ENCODE data around the gene PDGFRB. TPM values are rescaled to one million over a fixed set of nuclear protein-coding genes. Genes with fewer than 3 reads are reported as not detected.

The PDGFRB gene
- polyA plus RNA-seq, 3 donors = 0.04 to 0.99 (median 0.20) TPM

DNA sequence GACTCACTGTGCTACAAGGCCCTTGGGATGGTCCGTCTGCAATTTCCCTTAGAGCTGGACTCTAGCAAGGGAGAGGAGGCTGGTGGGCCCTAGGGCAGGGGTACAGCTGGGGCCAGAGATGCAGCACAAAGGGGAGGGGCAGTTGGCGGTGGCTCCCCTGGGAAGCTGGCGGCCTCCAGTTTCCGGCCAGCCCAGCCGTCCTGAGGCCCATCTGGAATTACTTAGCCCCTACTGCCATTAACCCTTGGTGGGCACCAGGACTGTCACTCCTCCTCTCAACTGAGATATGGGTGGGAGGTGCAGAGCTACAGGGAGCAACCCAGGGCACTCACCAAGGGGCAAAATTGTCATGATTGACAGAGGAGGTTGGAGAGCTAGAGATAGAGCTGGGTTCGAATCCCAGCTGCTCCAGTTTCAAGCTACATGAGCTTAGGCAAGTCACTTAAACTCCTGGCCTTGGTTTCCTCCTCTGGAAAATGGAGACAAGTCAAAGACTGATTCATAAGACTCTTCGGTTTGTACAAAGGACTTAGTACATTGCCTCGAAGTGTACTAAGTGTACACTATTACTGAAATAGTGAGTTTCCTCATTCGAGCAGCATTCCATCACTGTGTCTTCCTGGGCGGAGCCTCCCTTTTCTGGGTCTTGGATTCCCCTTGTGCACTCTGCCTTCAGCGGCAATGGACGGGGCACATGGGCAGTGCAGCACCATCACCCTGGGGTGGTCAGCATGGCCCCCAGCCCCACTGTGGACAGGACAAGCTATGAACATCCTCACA lies 2.7 kb upstream of the PDGFRB start:
- Histone ChIP-seq H3K9ac (ENCODE audit: insufficient read depth, low read length, poor library complexity, severe bottlenecking) (no peak overlapping the region), H3K4me3 (replicated peaks in 1 of 3; ENCODE audit: low read depth in 2 of 3, low read length in 3 of 3) (no peak overlapping the region), H2AFZ (ENCODE audit: insufficient read depth, low read depth, low read length, poor library complexity, severe bottlenecking) (no peak overlapping the region), H3K36me3 (replicated peaks in 1 of 2; ENCODE audit: control insufficient read depth in 1 of 2, insufficient read depth in 2 of 2, low read length in 2 of 2) (no peaks in the 10 kb centered on the region), H3K27ac (ENCODE audit: low read depth in 1 of 2, low read length in 2 of 2) (no peak overlapping the region), H3K9me3 (replicated peaks in 1 of 2; ENCODE audit: control insufficient read depth in 1 of 2, insufficient read depth in 1 of 2, low read length in 2 of 2) (no peaks in the 10 kb centered on the region), H3K27me3 (ENCODE audit: control insufficient read depth in 2 of 2, insufficient read depth in 2 of 2, low read length in 2 of 2) (peaks cover 0 to 18% of the 10 kb centered on the region in 2 donors), H4K20me1 (ENCODE audit: insufficient read depth, low read length) (no peaks in the 10 kb centered on the region), H3K79me2 (ENCODE audit: insufficient read depth, low read length) (no peaks in the 10 kb centered on the region), H3K4me1 (ENCODE audit: control insufficient read depth in 1 of 2, insufficient read depth in 2 of 2, low read length in 2 of 2) (peaks cover 8 to 11% of the 10 kb centered on the region in 2 donors), H3K4me2 (replicated peaks; ENCODE audit: extremely low read depth, low read length, poor library complexity, severe bottlenecking) (no peak overlapping the region)
- peaks cover 0 to 2% (median 0%) of the 10 kb centered on the region in 7 donors for H3K9me3 Mint-ChIP-seq
- peaks cover 0 to 3% of the 10 kb centered on the region in 2 donors for H3K36me3 Mint-ChIP-seq
- TF ChIP-seq, protein P1, sequence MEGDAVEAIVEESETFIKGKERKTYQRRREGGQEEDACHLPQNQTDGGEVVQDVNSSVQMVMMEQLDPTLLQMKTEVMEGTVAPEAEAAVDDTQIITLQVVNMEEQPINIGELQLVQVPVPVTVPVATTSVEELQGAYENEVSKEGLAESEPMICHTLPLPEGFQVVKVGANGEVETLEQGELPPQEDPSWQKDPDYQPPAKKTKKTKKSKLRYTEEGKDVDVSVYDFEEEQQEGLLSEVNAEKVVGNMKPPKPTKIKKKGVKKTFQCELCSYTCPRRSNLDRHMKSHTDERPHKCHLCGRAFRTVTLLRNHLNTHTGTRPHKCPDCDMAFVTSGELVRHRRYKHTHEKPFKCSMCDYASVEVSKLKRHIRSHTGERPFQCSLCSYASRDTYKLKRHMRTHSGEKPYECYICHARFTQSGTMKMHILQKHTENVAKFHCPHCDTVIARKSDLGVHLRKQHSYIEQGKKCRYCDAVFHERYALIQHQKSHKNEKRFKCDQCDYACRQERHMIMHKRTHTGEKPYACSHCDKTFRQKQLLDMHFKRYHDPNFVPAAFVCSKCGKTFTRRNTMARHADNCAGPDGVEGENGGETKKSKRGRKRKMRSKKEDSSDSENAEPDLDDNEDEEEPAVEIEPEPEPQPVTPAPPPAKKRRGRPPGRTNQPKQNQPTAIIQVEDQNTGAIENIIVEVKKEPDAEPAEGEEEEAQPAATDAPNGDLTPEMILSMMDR (IDR thresholded peaks at IDR 0.05) = no peak
- no peak for DNase-seq
- 72% methylated on average over 11 of the region's 12 CpGs for WGBS (ENCODE audit: insufficient coverage)
- peaks cover 15% of the 10 kb centered on the region for H3K4me1 Mint-ChIP-seq
- peaks cover 23 to 33% (median 24%) of the 10 kb centered on the region in 3 donors for H3K27me3 Mint-ChIP-seq (ENCODE audit: low read depth in 3 of 3)
- intact Hi-C loops (cut with micrococcal nuclease) = no loop called here
- no peak overlapping the region for H3K4me3 Mint-ChIP-seq
- no peak overlapping the region for H3K27ac Mint-ChIP-seq

DNA sequence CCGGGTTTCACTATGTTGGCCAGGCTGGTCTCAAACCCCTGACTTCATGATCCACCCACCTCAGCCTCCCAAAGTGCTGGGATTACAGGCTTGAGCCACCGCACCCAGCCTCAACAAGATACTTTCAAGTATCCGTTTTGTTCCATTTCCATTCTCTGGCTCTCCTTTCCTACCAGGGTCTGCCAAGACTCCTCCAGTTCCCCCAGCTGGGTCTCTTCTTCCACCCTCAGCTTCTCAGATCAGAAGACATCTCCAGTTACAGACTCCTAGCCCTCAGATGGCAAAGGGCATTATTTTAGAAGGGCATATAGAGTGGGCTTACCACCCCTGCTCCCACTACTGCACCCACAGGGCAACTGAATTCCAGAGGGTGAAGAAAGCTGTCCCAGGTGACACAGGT lies 1.5 kb upstream of the PDGFRB start:
- H3K27me3 Mint-ChIP-seq (ENCODE audit: low read depth in 3 of 3) = peaks cover 23 to 33% (median 24%) of the 10 kb centered on the region in 3 donors
- DNase-seq = no peak
- peaks cover 0 to 18% of the 10 kb centered on the region in 2 donors for H3K27me3 ChIP-seq (ENCODE audit: control insufficient read depth in 2 of 2, insufficient read depth in 2 of 2, low read length in 2 of 2)
- no peak overlapping the region for H3K4me3 Mint-ChIP-seq
- no peak overlapping the region for H3K4me3 ChIP-seq (replicated peaks in 1 of 3; ENCODE audit: low read depth in 2 of 3, low read length in 3 of 3)
- H2AFZ ChIP-seq (ENCODE audit: insufficient read depth, low read depth, low read length, poor library complexity, severe bottlenecking) = no peak overlapping the region
- H3K27ac Mint-ChIP-seq = peak overlapping the region in 1 of 7 donors; percentile 46
- intact Hi-C loops (cut with micrococcal nuclease) = no loop called here
- H4K20me1 ChIP-seq (ENCODE audit: insufficient read depth, low read length) = no peaks in the 10 kb centered on the region
- peaks cover 15% of the 10 kb centered on the region for H3K4me1 Mint-ChIP-seq
- no peaks in the 10 kb centered on the region for H3K36me3 ChIP-seq (replicated peaks in 1 of 2; ENCODE audit: control insufficient read depth in 1 of 2, insufficient read depth in 2 of 2, low read length in 2 of 2)
- no peak overlapping the region for H3K4me2 ChIP-seq (replicated peaks; ENCODE audit: extremely low read depth, low read length, poor library complexity, severe bottlenecking)
- no peak overlapping the region for H3K9ac ChIP-seq (ENCODE audit: insufficient read depth, low read length, poor library complexity, severe bottlenecking)
- peaks cover 8 to 11% of the 10 kb centered on the region in 2 donors for H3K4me1 ChIP-seq (ENCODE audit: control insufficient read depth in 1 of 2, insufficient read depth in 2 of 2, low read length in 2 of 2)
- no peak overlapping the region for H3K27ac ChIP-seq (ENCODE audit: low read depth in 1 of 2, low read length in 2 of 2)
- WGBS (ENCODE audit: insufficient coverage) = 92% methylated on average over 2 of the region's 3 CpGs
- no peaks in the 10 kb centered on the region for H3K79me2 ChIP-seq (ENCODE audit: insufficient read depth, low read length)
- peaks cover 0 to 3% of the 10 kb centered on the region in 2 donors for H3K36me3 Mint-ChIP-seq
- H3K9me3 ChIP-seq (replicated peaks in 1 of 2; ENCODE audit: control insufficient read depth in 1 of 2, insufficient read depth in 1 of 2, low read length in 2 of 2) = no peaks in the 10 kb centered on the region
- H3K9me3 Mint-ChIP-seq = peaks cover 0 to 2% (median 0%) of the 10 kb centered on the region in 7 donors
- TF ChIP-seq, protein P1 (IDR thresholded peaks at IDR 0.05) = no peak
